ENCODE data around the gene RPL36.

GRCh38 chr19:5641171-5641570 is 48.9 kb upstream of the RPL36 start:
- TF ChIP-seq SUZ12 (IDR thresholded peaks at IDR 0.05; ENCODE audit: extremely low read depth, insufficient read depth, insufficient read length) (no peak), YY1 (IDR thresholded peaks at IDR 0.05; ENCODE audit: insufficient read depth, insufficient read length) (no peak)
